GM12873 (cell line): ENCODE data around the gene RMND5A.

Experiments used
- TF ChIP-seq, protein P1 (sequence below): IDR thresholded peaks from 2 replicates; pipeline ENCODE4 v1.5.1; 2012; ENCODE audit warnings: low read depth, mild to moderate bottlenecking, moderate library complexity, low read length, control low read depth; ENCODE audit not compliant: insufficient read depth; ENCODE audit errors: missing control alignments

RMND5A gene

DNA sequence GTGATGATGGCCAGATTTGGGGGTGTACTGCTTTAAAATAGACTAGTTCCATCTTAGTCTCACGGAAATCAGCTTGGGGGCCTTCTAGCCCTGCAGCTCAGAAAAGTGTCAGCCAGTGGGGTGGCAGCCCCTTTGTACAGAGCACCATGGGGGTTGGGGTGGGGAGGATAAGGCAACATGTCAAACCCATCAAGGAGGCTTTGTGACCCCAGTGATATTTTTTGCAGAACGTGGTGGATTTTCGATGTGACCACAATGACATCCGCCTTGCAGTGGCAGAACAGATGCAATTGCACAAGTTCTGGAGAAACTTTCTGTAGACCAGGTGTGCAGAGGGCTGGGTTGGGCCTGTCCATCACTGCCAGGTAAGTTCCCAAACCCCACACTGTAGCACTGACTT, 73.7 kb downstream of the RMND5A start:
- TF ChIP-seq, protein P1, sequence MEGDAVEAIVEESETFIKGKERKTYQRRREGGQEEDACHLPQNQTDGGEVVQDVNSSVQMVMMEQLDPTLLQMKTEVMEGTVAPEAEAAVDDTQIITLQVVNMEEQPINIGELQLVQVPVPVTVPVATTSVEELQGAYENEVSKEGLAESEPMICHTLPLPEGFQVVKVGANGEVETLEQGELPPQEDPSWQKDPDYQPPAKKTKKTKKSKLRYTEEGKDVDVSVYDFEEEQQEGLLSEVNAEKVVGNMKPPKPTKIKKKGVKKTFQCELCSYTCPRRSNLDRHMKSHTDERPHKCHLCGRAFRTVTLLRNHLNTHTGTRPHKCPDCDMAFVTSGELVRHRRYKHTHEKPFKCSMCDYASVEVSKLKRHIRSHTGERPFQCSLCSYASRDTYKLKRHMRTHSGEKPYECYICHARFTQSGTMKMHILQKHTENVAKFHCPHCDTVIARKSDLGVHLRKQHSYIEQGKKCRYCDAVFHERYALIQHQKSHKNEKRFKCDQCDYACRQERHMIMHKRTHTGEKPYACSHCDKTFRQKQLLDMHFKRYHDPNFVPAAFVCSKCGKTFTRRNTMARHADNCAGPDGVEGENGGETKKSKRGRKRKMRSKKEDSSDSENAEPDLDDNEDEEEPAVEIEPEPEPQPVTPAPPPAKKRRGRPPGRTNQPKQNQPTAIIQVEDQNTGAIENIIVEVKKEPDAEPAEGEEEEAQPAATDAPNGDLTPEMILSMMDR, result no peak

DNA sequence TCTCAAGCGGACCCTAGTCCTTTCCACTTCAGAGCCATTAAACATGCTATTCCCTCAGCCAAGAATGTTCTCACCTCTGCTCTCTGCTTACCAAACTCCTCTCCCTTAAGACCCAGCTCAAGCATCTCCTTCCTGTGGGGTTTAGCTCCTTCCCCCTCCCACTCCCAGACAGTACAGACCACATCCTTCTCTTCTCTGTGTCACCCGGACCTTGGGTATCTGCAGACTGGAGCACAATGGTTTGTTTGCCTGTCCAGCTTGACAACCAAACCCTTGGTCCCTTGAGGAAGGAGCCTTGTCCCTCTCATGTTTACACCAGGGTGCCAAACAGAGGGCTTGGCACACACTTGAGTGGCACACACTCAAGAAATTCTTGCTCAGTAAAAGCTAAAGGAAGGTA, 74.8 kb downstream of the RMND5A start:
- TF ChIP-seq, protein P1, result no peak

DNA sequence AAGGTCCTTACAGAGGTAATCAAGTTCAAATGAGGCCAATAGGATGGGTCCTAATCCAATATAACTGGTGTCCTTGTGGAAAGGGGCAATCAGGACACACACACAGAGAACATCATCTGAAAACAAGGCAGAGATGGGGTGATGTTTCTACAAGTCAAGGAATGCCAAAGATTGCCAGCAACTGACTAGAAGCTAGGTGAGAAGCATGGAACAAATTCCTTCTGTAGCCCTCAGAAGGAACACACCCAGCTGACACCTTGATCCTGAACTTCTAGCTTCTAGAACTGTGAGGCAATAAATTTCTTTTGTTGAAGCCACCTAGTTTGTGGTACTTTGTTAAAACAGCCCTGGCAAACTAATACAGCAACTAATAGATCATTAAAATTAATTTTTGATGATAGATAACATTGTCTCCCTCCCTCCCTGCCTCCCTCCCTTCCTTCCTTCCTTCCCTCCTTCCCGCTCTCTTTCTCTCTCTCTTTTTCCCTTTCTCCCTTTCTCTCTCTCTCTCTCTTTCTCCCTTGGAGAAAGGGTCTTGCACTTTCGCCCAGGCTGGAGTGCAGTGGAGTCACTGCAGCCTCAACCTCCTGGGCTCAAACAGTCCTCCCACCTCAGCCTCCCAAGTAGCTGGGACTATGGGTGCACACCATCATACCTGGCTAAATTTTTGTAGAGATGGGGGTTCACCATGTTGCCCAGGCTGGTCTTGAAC, 80.9 kb downstream of the RMND5A start:
- TF ChIP-seq, protein P1, result no peak

DNA sequence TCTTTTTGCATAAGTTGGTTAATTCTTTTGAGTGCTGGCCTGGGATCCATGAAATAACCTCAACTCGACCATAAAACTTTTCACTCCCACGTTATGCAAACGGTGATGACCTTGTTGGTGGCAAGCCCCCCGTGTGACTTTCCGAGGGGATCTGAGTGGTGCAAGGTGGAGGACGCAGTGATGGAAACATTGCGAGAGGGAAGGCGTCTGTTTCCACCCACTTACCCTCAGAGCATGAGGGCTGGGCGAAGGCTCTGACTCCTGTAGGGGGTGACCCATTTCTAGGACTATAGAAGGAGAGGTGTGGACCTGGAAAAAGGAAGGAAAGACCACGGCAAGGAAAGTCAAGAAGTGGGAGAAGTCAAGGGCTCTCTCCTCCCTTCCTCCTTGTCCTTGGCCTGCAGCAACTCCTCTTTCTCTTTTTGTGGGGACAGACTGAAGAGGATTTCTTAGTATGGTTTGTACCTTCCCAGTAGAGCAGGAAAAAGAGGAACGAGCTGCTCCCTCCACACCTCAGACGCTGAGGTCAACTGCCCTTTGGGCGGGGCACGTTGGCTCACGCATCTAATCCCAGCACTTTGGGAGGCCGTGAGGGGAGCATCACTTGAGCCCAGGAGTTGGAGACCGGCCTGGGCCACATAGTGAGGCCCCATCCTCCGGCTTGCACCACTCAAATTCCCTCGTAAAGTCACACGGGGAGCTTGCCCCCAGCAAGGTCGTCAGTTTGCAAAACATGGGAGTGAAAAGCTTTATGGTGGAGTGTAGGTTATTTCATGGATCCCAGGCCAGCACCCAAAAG, 86.2 kb downstream of the RMND5A start:
- TF ChIP-seq, protein P1, result no peak

DNA sequence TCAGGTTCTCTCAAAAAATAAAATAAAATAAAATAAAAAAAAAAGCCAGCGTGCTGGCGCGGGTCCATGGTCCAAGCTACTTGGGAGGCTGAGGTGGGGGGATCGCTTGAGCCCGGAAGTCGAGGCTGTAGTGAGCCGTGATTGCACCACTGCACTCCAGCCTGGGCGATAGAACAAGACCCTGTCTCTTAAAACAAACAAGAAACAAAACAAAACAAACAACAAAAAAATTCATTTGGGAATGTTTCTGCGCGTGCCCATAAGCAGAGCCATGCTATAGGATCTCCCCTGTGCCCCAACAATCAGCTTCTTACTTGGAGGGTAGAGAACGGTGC, 87.0 kb downstream of the RMND5A start:
- TF ChIP-seq, protein P1, result no peak

DNA sequence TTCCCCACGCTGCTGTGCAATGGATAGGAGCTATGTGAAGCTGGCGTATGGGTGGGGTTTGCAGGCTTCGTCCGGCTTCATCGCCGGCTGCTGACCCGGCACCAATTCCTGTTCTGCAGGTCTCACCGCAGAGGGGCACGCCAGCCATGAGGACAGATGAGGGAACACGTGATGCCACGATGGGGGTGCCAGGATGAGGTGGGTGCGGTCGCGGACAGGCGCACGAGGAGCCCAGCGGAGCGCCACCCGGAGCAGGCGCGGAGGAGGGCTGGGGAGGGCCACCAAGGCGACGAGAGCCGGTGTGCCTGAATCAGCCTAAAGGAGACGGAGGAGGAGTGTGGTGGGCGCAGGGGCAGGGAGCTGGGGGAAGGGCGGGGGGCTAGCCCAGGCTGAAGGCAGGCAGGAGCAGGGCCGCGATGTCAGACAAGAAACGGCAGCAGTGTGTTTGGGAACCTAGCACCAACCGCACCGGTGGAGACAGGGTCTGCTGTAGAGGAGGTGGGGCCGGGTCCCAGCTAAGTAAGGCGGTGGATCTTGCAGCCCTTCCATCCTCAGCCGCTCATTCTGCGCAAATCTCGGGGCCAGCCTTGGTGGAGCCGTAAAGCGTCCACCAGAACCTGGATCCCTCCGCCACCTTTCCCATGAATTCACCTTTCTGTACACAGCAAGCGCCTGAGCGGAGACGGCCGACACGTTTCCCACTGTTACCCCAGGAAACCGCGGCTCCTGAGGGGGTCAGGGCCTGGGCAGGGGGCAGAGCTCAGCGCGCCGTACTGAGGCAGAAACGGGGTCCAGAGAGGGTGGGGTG, 87.6 kb downstream of the RMND5A start:
- TF ChIP-seq, protein P1, result no peak
